Hematopoietic multipotent progenitor cell treated with erythropoietin and hydrocortisone succinate and interleukin-3 and kit ligand, for 8 days (in vitro differentiated cells): Measurements from ENCODE around the gene LMX1B.
"Not testable (repeated sequence)": the region's sequence is repeated elsewhere in the genome, so short reads cannot be mapped to it uniquely, and the experiment has no call there.

ENCODE experiments used
- DNase-seq: peaks from one replicate; pipeline ENCODE4 v3.0.0-alpha.2; 2015

Gene LMX1B

DNA sequence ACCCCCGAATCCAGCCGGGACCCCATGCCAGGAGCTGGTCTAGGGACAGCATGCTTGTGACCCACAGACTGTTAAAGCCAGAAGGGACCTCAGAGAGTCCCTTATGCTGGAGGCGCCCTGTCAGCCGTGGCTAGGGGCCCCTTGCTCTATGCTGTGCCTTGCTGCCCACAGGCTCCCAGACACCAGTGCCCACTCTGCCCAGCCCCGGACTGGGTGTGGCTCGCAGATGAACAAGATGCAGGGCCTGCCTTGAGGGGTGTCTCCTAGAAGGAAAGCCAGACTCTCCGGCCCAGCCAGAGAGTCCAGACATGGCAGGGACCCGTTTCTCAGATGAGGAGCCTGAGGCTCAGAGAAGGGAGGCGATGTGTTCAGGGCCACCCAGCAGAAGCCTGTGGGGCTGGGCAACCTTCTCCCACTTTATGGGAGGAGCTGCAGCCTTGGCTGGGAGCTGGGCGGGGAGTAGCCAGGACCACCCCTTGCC lies 85.7 kb downstream of the LMX1B start:
- no peak for DNase-seq

DNA sequence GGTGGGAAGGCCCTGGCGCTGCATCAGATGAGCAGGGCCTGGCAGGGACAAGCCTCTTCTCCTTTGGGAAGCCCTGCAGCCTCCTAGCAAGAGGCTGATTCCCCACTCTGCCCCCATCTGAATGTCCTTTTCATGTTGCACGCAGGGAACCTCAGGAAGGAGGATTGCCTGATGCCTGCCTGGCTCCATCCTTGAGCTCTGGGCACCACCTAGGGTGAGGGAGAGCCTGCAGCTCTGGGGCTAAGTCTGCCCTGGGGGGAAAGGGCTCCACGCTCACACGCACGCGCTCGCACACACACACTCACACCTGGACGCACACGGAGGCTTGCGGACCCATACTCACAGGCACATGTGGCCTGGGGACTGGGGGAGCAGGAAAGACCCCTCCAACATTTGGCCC lies 86.6 kb downstream of the LMX1B start:
- DNase-seq, result no peak

DNA sequence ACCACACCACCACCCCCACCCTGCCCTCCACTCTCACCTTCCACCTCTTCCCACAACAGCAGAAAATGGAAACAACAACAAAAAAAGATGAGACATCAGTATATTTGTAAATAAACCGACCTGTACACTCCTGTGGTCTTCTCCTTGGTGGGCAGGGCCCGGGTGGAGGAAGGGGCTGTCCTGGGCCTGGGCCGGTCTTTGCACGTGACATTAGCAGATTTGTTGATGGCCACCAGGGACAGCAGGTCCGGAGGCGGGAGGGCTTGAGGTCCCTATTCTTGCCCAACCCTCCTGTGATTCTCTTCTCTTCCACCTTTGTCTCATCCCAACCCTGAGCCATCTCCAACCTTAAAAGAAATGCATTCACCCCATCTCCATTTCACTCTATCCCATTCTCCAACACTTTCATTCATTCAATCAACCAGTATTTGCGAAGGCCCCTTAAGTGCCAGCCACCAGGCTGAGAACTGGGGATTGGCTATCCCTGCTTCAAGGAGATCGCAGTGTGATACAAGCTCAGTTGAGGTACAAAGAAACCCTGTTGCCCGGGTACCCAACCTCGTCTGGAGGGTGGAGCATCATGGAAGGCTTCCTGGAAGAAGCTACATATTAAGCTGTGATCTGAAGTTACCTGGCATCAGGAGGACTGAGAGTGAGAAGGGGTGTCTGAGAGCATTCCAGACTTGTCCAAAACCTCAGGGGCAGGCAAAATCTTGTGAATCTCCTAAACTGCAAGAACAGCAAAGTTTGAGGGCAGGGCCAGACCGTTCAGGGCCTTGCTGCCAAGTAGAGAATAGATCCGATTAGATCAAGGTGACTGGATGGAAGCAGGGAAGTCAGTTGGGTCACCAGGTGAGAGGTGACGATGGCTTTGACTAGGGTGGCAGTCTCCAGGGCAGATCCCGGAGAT lies 87.4 kb downstream of the LMX1B start:
- no peak for DNase-seq

DNA sequence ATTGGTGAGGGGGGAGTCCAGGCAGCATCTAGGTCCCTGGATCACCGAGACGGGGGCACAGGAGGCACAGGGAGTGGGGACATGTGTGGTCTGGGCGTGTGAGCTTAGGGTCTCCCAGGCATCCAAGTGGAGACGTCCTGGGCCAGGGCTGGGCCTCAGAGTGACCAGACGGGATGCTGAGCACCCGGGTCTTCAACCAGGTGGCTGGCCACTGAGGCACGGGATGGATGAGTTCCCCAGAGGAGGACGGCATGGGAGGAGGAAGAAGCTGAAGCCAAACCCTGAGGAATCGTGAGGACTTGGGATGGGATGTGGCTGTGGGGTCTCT lies 88.0 kb downstream of the LMX1B start:
- no peak for DNase-seq

DNA sequence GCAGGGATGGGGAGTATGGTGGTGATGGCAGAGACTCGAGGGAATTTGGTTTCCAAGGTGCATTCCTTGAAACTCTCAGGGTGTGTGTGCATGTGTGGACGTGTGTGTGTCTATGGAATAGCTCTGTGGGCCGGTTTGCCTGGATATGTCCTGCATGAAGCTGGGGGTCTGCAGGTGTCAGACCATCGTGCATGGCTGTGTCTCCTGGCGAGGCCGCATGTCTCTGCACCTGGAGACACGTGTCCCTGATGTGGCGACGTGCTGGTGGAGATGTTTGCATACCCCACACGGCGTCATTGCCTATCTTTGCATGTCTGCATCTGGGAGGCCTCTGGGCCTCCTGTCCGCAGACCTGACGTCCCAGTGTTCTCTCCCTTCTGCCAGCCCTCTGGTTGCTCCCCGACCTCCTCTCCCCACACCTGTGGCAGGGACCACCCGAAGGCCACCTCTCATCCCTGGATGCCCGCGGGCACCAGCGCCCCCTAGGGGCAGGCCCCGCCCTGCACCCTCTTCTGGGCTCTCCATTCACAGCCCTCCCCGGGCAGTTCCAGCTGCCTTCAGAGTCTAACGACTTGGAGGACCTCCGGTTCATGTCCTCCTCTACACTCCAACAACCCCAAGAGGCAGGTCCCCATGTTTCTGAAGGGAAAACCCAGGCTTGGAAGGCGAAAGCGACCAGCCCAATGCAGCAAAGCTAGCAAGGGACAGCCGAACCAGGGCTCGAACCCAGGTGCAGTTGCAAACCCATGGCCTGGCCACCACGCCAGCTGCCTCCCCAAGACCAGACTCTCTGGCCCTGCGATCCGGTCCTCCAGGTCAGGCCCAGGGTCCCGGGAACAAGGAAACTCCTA lies 88.6 kb downstream of the LMX1B start:
- no peak for DNase-seq

DNA sequence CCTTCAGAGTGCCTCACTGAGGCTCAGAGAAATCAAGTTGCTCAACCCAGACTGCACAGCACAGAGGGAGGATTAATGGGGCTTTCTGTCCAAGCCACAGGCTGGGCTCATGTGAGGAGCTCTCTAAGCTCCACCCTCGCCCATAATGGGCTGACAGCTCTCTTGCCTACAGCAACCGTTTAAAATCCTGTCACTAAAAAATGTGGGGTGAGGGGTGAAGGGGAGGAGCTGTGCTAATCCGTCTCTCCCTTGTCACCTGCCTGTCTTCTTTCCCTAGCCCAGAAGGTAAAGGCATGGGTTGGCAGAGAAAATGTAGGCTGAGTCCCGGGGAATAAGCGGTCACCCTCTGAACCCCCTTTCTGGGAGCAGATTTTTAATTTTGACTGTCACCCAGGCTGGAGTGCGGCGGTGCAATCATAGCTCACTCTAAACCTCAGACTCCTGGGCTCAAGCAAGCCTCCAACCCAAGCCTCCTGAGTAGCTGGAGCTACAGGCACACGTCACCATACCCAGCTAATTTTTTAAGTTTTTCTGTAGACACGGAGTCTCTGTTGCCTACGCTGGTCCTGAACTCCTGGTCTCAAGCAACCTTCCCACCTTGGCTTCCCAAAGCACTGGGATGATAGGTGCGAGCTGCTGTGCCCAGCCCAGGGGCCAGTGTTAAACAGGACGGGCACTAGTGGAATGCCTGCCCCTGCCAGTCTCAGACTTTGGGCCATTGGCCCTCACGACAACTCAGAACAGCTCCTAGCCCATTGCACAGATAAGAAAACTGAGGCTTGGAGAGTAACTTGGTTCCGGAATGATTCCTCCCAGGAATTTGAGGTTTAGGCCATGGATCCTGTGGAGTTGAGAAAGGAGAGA lies 89.5 kb downstream of the LMX1B start:
- DNase-seq, result no peak

DNA sequence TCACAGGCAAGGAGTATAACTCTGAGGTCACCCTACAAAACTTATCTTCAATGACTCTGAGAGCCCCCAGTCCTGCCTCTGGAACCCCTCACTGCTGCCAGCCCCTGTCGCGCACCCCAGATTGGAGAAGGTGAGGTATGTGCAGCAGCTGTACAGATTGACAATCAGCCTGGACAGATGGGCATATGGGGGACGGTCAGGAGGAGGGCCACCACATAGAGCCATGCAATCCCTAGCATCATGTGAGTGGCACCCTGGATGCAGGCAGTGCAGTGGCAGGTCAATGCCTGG lies 90.1 kb downstream of the LMX1B start:
- no peak for DNase-seq

DNA sequence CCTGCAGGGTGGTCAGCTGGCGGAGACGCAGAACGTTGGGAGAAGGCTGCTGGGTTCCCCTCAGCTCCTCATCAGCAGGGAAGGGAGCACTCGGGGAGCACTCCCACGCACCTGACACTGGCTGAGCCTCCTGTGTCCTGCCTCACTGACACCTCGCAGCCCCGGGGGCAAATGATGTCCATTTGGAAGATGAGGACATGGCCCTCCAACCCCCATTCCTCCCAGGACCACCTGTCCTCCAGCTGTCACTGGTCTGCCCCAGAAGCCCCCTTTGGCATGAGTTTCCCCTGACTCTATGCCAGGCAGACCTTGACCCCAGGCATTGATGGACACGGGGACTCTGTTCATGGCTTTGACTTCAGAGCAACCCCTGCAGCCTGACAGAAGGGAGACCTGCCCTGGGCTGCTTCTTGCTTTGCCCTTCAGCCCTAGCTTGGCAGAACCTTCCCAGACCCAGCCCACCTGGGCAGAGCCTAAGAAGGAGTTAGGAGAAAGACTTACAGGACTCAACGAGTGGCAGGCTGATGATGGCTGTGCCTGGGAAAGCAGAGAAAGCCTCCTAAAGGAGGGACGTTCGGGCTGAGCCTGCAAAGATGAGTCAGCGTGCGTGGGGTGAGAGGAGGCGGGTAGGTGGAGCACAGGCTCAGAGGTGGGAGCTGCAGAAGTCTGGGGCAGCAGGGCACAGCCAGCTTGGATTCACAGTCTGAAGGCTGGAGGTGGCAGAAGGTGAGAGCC lies 90.6 kb downstream of the LMX1B start:
- no peak for DNase-seq

DNA sequence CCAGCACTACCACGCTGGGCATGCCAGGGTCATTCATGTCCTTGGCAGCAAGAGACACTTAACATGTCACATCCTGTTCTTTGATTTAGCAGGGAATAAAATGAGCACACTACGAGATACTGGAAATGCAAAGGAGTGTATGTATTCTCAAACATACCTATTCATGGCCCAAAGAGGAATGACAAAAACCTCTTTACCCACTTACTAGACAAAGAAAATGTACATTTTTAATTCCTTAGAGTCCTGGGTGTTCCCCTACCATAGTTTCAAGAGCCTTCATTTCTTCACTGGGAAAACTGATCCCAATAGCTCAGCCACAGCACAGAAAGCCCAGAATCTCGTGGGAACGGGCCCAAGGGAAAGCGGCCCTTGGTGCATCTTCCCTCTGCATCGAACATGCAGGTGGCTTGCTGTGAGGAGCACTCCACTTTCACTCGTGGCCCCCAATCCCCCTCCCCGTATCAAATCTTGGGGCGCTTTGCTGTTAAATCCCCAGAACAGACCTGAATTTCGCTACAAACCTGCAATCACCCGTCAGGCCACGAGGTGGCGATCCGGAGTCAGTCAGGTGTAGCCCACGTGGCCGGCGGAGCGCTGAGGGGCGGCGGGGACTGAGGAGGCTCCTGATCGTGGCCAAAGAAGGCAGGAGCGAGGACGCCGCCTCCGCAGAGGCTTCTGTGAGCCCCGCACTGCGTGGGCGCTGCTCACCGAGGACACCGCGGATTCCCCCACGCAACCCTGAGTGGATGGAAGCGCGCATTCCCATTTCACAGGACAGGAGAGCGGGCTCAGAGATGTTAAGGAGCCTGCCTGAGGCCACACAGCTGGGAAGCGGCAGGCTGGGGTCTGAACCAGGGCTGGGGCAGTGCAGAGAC lies 91.4 kb downstream of the LMX1B start:
- peak; percentile 70 for DNase-seq

DNA sequence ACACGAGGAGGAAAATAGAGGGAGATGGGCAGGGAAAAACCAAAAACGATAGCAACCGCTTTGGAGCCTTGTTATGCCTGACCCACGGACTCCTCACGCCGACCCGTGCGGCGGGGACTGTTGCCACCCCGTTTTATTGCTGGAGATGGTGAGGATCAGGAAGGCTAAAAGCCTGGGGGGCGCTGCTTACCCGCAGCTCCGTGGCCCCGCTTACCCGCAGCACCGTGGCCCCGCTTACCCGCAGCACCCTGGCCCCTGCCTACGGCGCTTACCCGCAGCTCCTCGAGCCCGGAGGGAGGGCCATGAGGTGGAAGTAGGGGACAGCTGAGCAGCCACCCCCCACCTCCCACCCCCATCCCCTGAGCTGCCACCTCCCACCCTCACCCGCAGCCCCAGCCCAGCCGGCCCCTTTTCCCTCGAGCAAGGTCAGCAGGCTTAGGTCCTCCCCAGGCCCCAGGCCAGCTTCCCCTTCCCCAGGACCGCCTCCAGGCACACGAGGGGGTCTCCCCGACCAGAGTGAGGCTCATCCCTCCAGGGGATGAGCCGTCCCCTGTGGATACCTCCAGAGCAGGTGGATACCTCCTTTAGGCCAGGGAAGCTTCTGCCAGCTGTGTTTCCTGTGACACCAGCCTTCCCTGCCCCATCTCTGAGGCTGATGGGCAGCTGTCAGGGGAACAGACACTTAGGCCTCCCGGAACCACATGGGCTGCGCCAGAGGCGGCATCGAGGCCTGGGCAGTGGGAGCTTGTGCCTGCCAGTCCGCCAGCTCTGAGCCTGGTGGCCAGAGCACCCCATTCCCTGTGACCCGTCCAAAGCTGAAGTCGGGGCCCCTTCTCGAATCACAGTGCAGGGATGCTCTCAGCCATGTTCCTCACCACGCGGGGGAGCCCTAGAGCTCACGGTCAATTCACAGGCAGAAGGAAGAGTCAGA lies 92.3 kb downstream of the LMX1B start:
- DNase-seq, result peak; percentile 56

DNA sequence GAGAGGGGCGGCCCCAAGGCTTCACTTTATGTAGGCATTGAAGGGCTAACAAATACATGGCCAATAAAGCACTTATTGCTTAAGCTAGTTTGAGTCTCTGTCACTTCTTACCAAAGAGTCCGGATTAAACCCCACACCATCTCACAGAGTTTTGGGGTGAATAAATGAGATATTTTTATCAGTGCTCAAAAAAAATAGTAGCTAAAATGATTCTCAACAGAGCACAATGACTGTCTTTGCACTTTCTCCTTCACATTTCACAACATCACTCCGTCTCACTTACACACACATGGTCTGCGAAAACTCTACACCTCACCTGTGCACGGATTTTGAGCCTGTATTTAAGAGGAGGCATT lies 92.9 kb downstream of the LMX1B start:
- DNase-seq, result no peak

DNA sequence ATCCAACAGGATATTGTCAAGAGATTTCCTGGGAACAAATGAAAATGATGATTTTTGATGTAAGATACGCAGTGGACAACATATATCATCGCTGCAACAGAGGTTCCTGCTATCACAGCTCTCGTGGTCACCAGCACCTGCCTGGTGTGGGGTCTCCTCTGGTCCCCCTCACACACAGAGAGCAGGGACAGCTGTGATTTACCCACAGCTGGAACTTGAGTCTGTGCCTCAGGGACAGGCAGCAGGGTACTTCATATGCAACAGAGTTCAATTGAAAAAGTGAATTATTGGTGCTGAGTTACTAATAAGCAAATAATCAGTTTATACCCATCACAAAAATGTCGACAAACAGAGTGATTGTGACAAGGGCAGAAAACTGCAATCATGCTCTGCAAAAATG lies 93.4 kb downstream of the LMX1B start:
- DNase-seq, result no peak

DNA sequence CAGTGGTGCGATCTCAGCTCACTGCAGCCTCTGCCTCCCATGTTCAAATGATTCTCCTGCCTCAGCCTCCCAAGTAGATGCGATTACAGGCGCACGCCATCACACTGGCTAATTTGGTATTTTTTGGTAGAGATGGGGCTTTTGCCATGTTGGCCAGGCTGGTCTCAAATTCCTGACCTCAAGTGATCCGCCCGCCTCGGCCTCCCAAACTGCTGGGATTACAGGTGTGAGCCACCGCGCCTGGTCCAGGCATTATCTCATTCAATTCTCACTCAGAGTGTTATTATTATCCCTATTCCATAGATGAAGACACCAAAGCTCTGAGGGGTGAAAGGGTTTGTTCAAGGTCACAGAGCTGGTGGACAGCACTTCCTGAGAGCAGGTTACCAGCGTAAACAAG lies 94.0 kb downstream of the LMX1B start:
- not testable (repeated sequence) for DNase-seq

DNA sequence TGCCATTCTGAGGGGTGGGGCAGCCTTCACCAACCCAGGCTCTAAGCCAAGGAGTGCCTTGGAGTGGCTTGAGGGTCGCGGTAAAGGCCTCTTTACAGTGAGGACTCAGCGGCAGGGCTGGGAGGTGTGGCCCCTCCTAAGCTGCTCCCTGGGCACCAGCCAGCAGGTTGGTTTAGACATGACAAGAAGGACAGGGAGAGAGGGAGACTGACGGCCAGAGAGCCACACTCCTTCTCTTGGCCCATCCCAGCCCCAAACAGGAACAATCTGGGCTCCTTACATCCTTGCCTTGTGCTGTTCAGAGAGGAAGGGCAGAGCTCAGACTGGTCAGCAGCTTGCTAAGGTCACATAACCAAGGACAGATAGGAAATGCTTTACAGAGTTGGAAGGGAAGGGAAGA lies 94.5 kb downstream of the LMX1B start:
- no peak for DNase-seq

DNA sequence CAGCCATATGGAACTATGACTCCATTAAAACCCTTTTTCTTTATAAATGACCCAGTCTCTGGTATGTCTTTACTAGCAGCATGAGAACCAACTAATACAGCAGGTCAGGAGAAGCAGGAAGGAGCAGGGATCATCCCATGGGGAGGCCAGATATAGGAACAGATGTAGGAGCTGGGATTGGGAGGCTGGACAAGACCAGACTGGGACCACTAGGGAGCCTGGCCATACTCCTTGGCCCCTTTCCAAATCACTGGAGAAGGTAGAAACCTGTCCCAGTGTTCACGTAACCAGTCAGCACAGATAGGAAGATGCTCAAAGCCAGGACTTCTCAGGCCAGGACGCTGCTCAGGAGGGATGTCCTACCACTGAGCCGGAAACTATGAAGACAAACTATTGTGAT lies 95.5 kb downstream of the LMX1B start:
- DNase-seq, result no peak

DNA sequence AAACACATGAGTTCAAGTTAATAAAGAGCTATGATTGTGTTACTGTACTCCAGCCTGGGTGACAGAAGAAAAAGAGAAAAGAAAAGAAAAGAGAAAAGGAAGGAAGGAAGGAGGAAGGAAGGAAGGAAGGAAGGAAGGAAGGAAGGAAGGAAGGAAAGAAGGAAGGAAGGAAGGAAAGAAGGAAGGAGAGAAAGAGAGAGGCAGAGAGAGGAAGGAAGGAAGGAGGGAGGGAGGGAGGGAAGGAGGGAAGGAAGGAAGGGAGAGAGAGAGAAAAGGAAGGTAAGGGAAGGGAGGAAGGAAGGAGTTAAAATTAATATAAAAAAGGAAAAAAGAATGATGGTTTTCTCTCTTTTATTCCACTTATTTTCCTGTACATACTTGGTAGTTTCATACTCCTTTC lies 101.7 kb downstream of the LMX1B start:
- DNase-seq, result no peak

DNA sequence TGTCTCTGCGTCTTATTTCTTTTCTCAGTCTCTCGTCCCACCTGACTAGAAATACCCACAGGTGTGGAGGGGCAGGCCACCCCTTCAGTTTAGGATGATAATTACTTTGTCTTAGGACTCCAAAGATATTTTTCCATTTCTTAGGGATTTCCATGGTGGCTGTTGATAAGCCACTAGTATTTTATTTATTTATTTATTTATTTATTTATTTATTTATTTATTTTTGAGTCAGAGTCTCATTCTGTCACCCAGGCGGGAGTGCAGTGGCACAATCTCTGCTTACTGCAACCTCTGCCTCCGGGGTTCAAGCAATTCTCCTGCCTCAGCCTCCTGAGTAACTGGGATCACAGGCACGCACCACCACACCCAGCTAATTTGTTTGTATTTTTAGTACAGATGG lies 103.7 kb downstream of the LMX1B start:
- not testable (repeated sequence) for DNase-seq

DNA sequence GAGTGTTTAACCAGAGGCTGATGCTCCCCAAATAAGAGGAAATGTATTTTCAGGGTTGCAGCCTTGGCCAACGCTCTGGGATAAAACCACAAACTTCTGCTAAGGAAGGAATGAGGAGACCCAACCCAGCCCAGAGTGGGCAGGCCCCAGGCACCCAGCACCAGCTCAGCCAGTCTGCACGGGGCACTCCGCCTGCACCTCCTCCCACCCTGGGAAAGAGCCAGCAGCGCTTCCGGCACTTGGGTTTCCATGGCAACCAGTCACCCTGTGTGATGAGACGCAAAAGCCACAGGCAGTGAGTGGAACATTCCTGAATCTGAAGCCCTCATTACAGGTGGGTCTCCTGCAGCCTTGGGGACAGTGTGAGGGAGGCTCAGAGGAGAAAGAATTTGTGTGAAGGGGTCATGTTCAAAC lies 105.9 kb downstream of the LMX1B start:
- peak; percentile 66 for DNase-seq

DNA sequence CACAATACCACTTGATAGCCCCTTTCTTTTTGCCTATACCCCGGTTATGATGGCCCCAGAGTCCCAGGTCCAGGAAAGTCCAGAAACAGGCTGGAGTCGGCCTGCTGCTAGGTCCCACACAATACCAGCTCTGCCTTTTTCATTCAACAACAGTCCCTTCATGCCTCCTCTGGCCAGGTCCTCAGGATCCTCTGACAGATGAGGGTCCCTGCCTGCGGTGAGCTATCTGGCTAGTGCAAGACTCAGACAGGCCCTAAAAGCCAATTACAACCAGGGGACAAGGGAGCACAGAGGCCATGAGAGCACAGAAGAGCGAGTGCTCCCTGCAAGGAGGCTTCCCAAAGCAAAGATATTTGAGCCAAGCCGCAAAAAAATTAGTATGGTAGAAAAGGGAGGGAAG lies 106.3 kb downstream of the LMX1B start:
- no peak for DNase-seq
